Kidney (tissue), 14 donors: Measurements from ENCODE around the gene FARS2. TPM values are rescaled to one million over a fixed set of nuclear protein-coding genes. Genes with fewer than 3 reads are reported as not detected.

Source experiments
- DNase-seq, 5 donors: peaks; one replicate each; pipeline ENCODE4 v3.0.0-alpha.2; 2013 to 2020
- FAIRE-seq: peaks from 2 replicates; lab custom pipeline; 2012; peaks lifted over from hg19 to GRCh38; lab: Jason Lieb, UNC
- H3K27ac ChIP-seq, 2 donors: one replicate each; pipeline ENCODE4 v1.7.0; 2013; ENCODE audit warnings: low read depth in 2 of 2, low read length in 2 of 2, inconsistent platforms in 1 of 2
- H3K27me3 ChIP-seq: one replicate; pipeline ENCODE4 v1.7.1; 2013; ENCODE audit warnings: low read length, inconsistent platforms; ENCODE audit not compliant: control insufficient read depth, insufficient read depth
- H3K36me3 ChIP-seq, 3 donors: one replicate each; pipeline versions ENCODE4 v1.7.0 to v1.7.1; 2013; ENCODE audit warnings: low read length in 3 of 3, control low read depth in 1 of 3, inconsistent platforms in 1 of 3; ENCODE audit not compliant: insufficient read depth in 3 of 3, control insufficient read depth in 2 of 3
- H3K4me1 ChIP-seq, 3 donors: one replicate each; pipeline versions ENCODE4 v1.7.0 to v1.7.1; 2013; ENCODE audit warnings: low read length in 3 of 3, inconsistent platforms in 1 of 3, low read depth in 1 of 3; ENCODE audit not compliant: control insufficient read depth in 2 of 3, insufficient read depth in 2 of 3
- H3K4me3 ChIP-seq, 3 donors: one replicate each; pipeline versions ENCODE4 v1.7.0 to v1.8.1; 2013; ENCODE audit warnings: low read length in 3 of 3, control low read depth in 1 of 3, inconsistent platforms in 1 of 3
- H3K9ac ChIP-seq, 3 donors: one replicate each; pipeline versions ENCODE4 v1.7.0 to v1.7.1; 2013; ENCODE audit warnings: low read length in 3 of 3, control low read depth in 1 of 3, inconsistent platforms in 1 of 3
- H3K9me3 ChIP-seq, 3 donors: one replicate each; pipeline versions ENCODE4 v1.7.0 to v1.7.1; 2013; ENCODE audit warnings: low read length in 3 of 3, control low read depth in 1 of 3, inconsistent platforms in 1 of 3; ENCODE audit not compliant: control insufficient read depth in 2 of 3, insufficient read depth in 1 of 3
- CTCF ChIP-seq: IDR thresholded peaks from 3 replicates; pipeline ENCODE4 v1.5.1; 2012; ENCODE audit warnings: mild to moderate bottlenecking, moderate library complexity, borderline replicate concordance; ENCODE audit not compliant: insufficient read depth; ENCODE audit errors: extremely low read depth
- intact Hi-C: fragments of 100-400 bp; cut with DNase I; formaldehyde crosslinking; loops from one replicate; pipeline ENCODE4 v1.11.1; 2022
- polyA plus RNA-seq: library from polyadenylated mRNA; stranded (reverse); fragments of 350-450 nt; fragmentation: Illumina TruSeq; extraction: RNeasy Lipid Tissue Mini Kit (QIAGEN cat#74804); gene quantifications from one replicate; pipeline ENCODE4 v1.2.3, GENCODE V29; 2014; ENCODE audit warnings: low read depth, low replicate concordance; ENCODE audit not compliant: insufficient read depth
- total RNA-seq: library from RNA; stranded (reverse); fragmentation: NEBNext Ultra II Directional; extraction: Animal tissue kit (Norgen Biotek cat#: 25700); gene quantifications from one replicate; pipeline ENCODE4 v1.2.1, GENCODE V29; 2021
- donor health status: control.
- donor health status: control.
- donor health status: control.
- donor health status: control.
- donor health status: control.
- donor health status: DM: yes; HTN: yes; CAD: no.
- donor health status: Normal renal cell carcinoma (clear cell type).

The FARS2 gene
- total and polyA plus RNA-seq, 2 donors from 2014 or later = 22.1 to 24.8 TPM

- intact Hi-C loops = no loop called here
- H3K9ac ChIP-seq = no peak overlapping the region
- no peaks in the 10 kb centered on the region for H3K27me3 ChIP-seq
- DNase-seq = no peak
- no peak for FAIRE-seq
- H3K4me1 ChIP-seq = no peaks in the 10 kb centered on the region
- H3K27ac ChIP-seq = no peak overlapping the region
- no peaks in the 10 kb centered on the region for H3K9me3 ChIP-seq
- no peak overlapping the region for H3K4me3 ChIP-seq
- TF ChIP-seq CTCF = no peak
- H3K36me3 ChIP-seq = no peaks in the 10 kb centered on the region
Observed at GRCh38 chr6:5412017-5412416, 150.7 kb downstream of the FARS2 start.

- H3K36me3 ChIP-seq = no peaks in the 10 kb centered on the region
- FAIRE-seq = no peak
- no peak for TF ChIP-seq CTCF
- intact Hi-C loops = no loop called here
- H3K27ac ChIP-seq = no peak overlapping the region
- no peaks in the 10 kb centered on the region for H3K4me1 ChIP-seq
- no peaks in the 10 kb centered on the region for H3K27me3 ChIP-seq
- no peak overlapping the region for H3K9ac ChIP-seq
- no peak for DNase-seq
- no peak overlapping the region for H3K4me3 ChIP-seq
- no peaks in the 10 kb centered on the region for H3K9me3 ChIP-seq
Observed at GRCh38 chr6:5412663-5413062, 151.3 kb downstream of the FARS2 start.

- H3K4me3 ChIP-seq = no peak overlapping the region
- DNase-seq (no peak), FAIRE-seq (no peak)
- no peaks in the 10 kb centered on the region for H3K9me3 ChIP-seq
- H3K36me3 ChIP-seq = no peaks in the 10 kb centered on the region
- H3K9ac ChIP-seq = no peak overlapping the region
- no peak for TF ChIP-seq CTCF
- intact Hi-C loops = no loop called here
- H3K4me1 ChIP-seq = no peaks in the 10 kb centered on the region
- H3K27me3 ChIP-seq = no peaks in the 10 kb centered on the region
- H3K27ac ChIP-seq = no peak overlapping the region
Observed at GRCh38 chr6:5416250-5416649, 154.9 kb downstream of the FARS2 start.

GRCh38 chr6:5422321-5422915, 161.1 kb downstream of the FARS2 start:
- no peaks in the 10 kb centered on the region for H3K27me3 ChIP-seq
- no peak overlapping the region for H3K9ac ChIP-seq
- H3K36me3 ChIP-seq = no peaks in the 10 kb centered on the region
- no peaks in the 10 kb centered on the region for H3K9me3 ChIP-seq
- FAIRE-seq = no peak
- DNase-seq = peak in 2 of 5 donors; percentile 26 to 33
- no peak overlapping the region for H3K27ac ChIP-seq
- intact Hi-C loops = no loop called here
- H3K4me3 ChIP-seq = no peak overlapping the region
- TF ChIP-seq CTCF = no peak
- H3K4me1 ChIP-seq = no peaks in the 10 kb centered on the region
